K562 (cell line): Measurements from ENCODE around the gene PSRC1. TPM values are rescaled to one million over a fixed set of nuclear protein-coding genes. Genes with fewer than 3 reads are reported as not detected.

Experiments
- ATAC-seq: fragments of 200-7000 bp; cut with Tn5 transposase; 3 replicates; pipeline ENCODE4 v1.9.1; 2020; ENCODE audit warnings: moderate library complexity
- BruUV-seq: library from RNA; stranded (reverse); fragments of 400-500 nt; replicated peaks from 2 replicates; lab custom pipeline; 2021; lab: Mats Ljungman, UMichigan
- CTCF ChIA-PET: fragments of 300-600 bp; formaldehyde crosslinking; extraction: SDS; loops from one replicate; lab custom pipeline; 2021; ENCODE audit warnings: low intra/inter-chr PET ratio; lab: Yijun Ruan, JAX
- POLR2A ChIA-PET: fragments of 300-600, 350-650 bp; sonication (Branson Sonifier 250); formaldehyde crosslinking; extraction: SDS; loops from one replicate; lab custom pipeline; 2021; ENCODE audit warnings: antibody characterized with exemption, inconsistent platforms; lab: Yijun Ruan, JAX
- DNase-seq, 4 experiments: peaks; one replicate each; pipeline versions ENCODE4 v3.0.0 to v3.0.0-alpha.2; 2011 to 2018; ENCODE audit warnings: low spot score in 3 of 4, mixed read lengths in 3 of 4; ENCODE audit errors: extremely low read depth in 1 of 4
- FAIRE-seq: peaks from 2 replicates; lab custom pipeline; 2011; peaks lifted over from hg19 to GRCh38; lab: Jason Lieb, UNC
- H2AFZ ChIP-seq: 2 replicates; pipeline ENCODE4 v1.6.0; 2011; ENCODE audit warnings: low read depth, low read length, control low read depth, inconsistent platforms
- H3K27ac ChIP-seq: fragments of 200-600 bp; 3 replicates; pipeline ENCODE4 v1.8.0; 2011; ENCODE audit warnings: low read depth, mild to moderate bottlenecking, control low read depth, inconsistent platforms, low read length, moderate library complexity, mixed read lengths; ENCODE audit errors: extremely low read depth
- H3K27me3 ChIP-seq, 2 experiments: fragments of 300-600 bp in 1 of 2; 2 replicates in 1 of 2; 3 replicates in 1 of 2; pipeline versions ENCODE4 v1.6.0 to v1.8.0; 2011; ENCODE audit warnings: inconsistent platforms in 2 of 2, low read length in 2 of 2, mild to moderate bottlenecking in 1 of 2, mixed read lengths in 1 of 2, moderate library complexity in 1 of 2; ENCODE audit not compliant: control insufficient read depth in 2 of 2, insufficient read depth in 2 of 2
- H3K36me3 ChIP-seq: fragments of 300-600 bp; 3 replicates; pipeline ENCODE4 v1.8.0; 2011; ENCODE audit warnings: mild to moderate bottlenecking, low read length, inconsistent platforms; ENCODE audit not compliant: control insufficient read depth, insufficient read depth
- H3K4me1 ChIP-seq, 2 experiments: fragments of 200-600 bp in 1 of 2; replicated peaks in 1 of 2; 2 replicates in 1 of 2; 3 replicates in 1 of 2; pipeline versions ENCODE4 v1.5.1 to v1.8.0; 2011; ENCODE audit warnings: inconsistent platforms in 2 of 2, low read length in 2 of 2, mild to moderate bottlenecking in 1 of 2, mixed read lengths in 1 of 2, moderate library complexity in 1 of 2; ENCODE audit not compliant: control insufficient read depth in 2 of 2, insufficient read depth in 2 of 2
- H3K4me2 ChIP-seq: 2 replicates; pipeline ENCODE4 v1.6.1; 2011; ENCODE audit warnings: low read length, control low read depth, inconsistent platforms, mixed read lengths; ENCODE audit not compliant: insufficient read depth
- H3K4me3 ChIP-seq: fragments of 200-600 bp; sonication (generic), shearing (Covaris generic); 2 replicates; pipeline ENCODE4 v1.5.1; 2016; ENCODE audit warnings: control low read depth, inconsistent platforms
- H3K79me2 ChIP-seq: fragments of 200-600 bp; 3 replicates; pipeline ENCODE4 v1.8.0; 2011; ENCODE audit warnings: low read length, inconsistent platforms; ENCODE audit not compliant: control insufficient read depth, insufficient read depth
- H3K9ac ChIP-seq, 2 experiments: 2 replicates each; pipeline versions ENCODE4 v1.6.0 to v1.6.1; 2011; ENCODE audit warnings: low read depth in 2 of 2, low read length in 2 of 2, control low read depth in 1 of 2, inconsistent platforms in 1 of 2, mild to moderate bottlenecking in 1 of 2, mixed read lengths in 1 of 2; ENCODE audit not compliant: insufficient read depth in 1 of 2
- H3K9me1 ChIP-seq: one replicate; pipeline ENCODE4 v1.6.0; 2011; ENCODE audit warnings: inconsistent platforms, mild to moderate bottlenecking, low read length, moderate library complexity; ENCODE audit not compliant: control insufficient read depth, insufficient read depth
- H3K9me3 ChIP-seq: replicated peaks from 2 replicates; pipeline ENCODE4 v1.5.1; 2011; ENCODE audit warnings: low read depth, low read length, inconsistent platforms; ENCODE audit not compliant: control insufficient read depth, insufficient read depth
- H4K20me1 ChIP-seq: replicated peaks from 2 replicates; pipeline ENCODE4 v1.6.1; 2011; ENCODE audit warnings: low read length, inconsistent platforms, mixed read lengths; ENCODE audit not compliant: control insufficient read depth, insufficient read depth
- CAMTA2 ChIP-seq: fragments of 250-450 bp; sonication (Bioruptor Pico); conservative IDR thresholded peaks from 2 replicates; pipeline ENCODE4 v1.5.1; 2022
- CREB1 ChIP-seq, 2 experiments: sonication (generic) in 1 of 2; formaldehyde crosslinking in 1 of 2; IDR thresholded peaks; 2 replicates each; pipeline versions ENCODE4 v1.6.1 to v1.8.0; 2012 to 2022; ENCODE audit warnings: inconsistent platforms in 1 of 2, mild to moderate bottlenecking in 1 of 2, missing genetic modification reagents in 1 of 2, moderate library complexity in 1 of 2
- CREB5 ChIP-seq: fragments of 250-450 bp; sonication (Bioruptor Pico); IDR thresholded peaks from 2 replicates; pipeline ENCODE4 v1.5.0; 2020; ENCODE audit warnings: mild to moderate bottlenecking
- FOS ChIP-seq: IDR thresholded peaks from 3 replicates; pipeline ENCODE4 v1.6.1; 2011; ENCODE audit not compliant: insufficient read length; ENCODE audit errors: extremely low read depth
- FOXK2 ChIP-seq, 2 experiments: fragments of 450-650 bp; IDR thresholded peaks in 1 of 2; conservative IDR thresholded peaks in 1 of 2; 2 replicates each; pipeline ENCODE4 v1.6.1; 2016; ENCODE audit warnings: low read depth in 2 of 2, mild to moderate bottlenecking in 1 of 2
- GATAD2A ChIP-seq: fragments of 450-650 bp; IDR thresholded peaks from 2 replicates; pipeline ENCODE4 v1.6.1; 2017
- ID3 ChIP-seq, 2 experiments: fragments of 250-450 bp in 1 of 2; fragments of 450-650 bp in 1 of 2; sonication (Bioruptor Pico) in 1 of 2; IDR thresholded peaks; 2 replicates each; pipeline versions ENCODE4 v1.6.1 to v1.8.0; 2016 to 2021; ENCODE audit warnings: mild to moderate bottlenecking in 2 of 2, moderate library complexity in 2 of 2, missing compliant biosample characterization in 1 of 2, missing genetic modification characterization in 1 of 2
- JUNB ChIP-seq: fragments of 450-650 bp; formaldehyde crosslinking; conservative IDR thresholded peaks from 2 replicates; pipeline ENCODE4 v1.4.0; 2020; ENCODE audit warnings: mild to moderate bottlenecking
- KAT8 ChIP-seq: fragments of 450-650 bp; IDR thresholded peaks from 2 replicates; pipeline ENCODE4 v1.6.1; 2016; ENCODE audit warnings: low read depth, mild to moderate bottlenecking
- PCBP1 ChIP-seq: fragments of 200-400 bp; formaldehyde crosslinking; IDR thresholded peaks from 2 replicates; pipeline ENCODE4 v1.6.1; 2018; ENCODE audit warnings: mild to moderate bottlenecking, low read depth, low read length; ENCODE audit not compliant: poor library complexity, severe bottlenecking
- PPARD ChIP-seq: fragments of 250-450 bp; sonication (Bioruptor Pico); IDR thresholded peaks from 2 replicates; pipeline ENCODE4 v1.8.0; 2022; ENCODE audit warnings: inconsistent platforms, mild to moderate bottlenecking, moderate library complexity
- SRSF3 ChIP-seq: fragments of 200-400 bp; formaldehyde crosslinking; IDR thresholded peaks from 2 replicates; pipeline ENCODE4 v1.6.1; 2016; ENCODE audit warnings: mild to moderate bottlenecking, low read length, moderate library complexity; ENCODE audit not compliant: insufficient read depth
- TAF15 ChIP-seq: fragments of 200-400 bp; formaldehyde crosslinking; IDR thresholded peaks from 2 replicates; pipeline ENCODE4 v1.6.1; 2017; ENCODE audit warnings: mild to moderate bottlenecking, low read depth, low read length, moderate library complexity
- TARDBP ChIP-seq: fragments of 450-650 bp; IDR thresholded peaks from 2 replicates; pipeline ENCODE4 v1.6.1; 2016
- TFAP4 ChIP-seq: sonication (generic); formaldehyde crosslinking; IDR thresholded peaks from 2 replicates; pipeline ENCODE4 v1.8.0; 2022; ENCODE audit warnings: missing genetic modification reagents, mild to moderate bottlenecking, moderate library complexity, borderline replicate concordance
- ZBTB7A ChIP-seq: IDR thresholded peaks from 2 replicates; pipeline ENCODE4 v1.6.1; 2011; ENCODE audit warnings: low read depth, mild to moderate bottlenecking, low read length, moderate library complexity, borderline replicate concordance; ENCODE audit not compliant: control insufficient read depth
- ZC3H4 ChIP-seq: sonication (generic); formaldehyde crosslinking; IDR thresholded peaks from 2 replicates; pipeline ENCODE4 v1.9.0; 2021; ENCODE audit warnings: missing genetic modification reagents, borderline replicate concordance
- ZNF174 ChIP-seq: fragments of 250-450 bp; sonication (Bioruptor Pico); IDR thresholded peaks from 2 replicates; pipeline ENCODE4 v1.4.0; 2020; ENCODE audit warnings: mild to moderate bottlenecking
- WGBS: fragments of 100-300 bp; shearing (Covaris generic); methylation state at CpG from one replicate; pipeline ENCODE4 v1.1.6; 2016; ENCODE audit warnings: low coverage, mixed read lengths; ENCODE audit not compliant: insufficient coverage; ENCODE audit errors: missing lambda C conversion rate; 5-methylcytosine and 5-hydroxymethylcytosine counted together
- in situ Hi-C: fragments of 300-500 bp; cut with MboI; formaldehyde crosslinking; loops from 4 replicates; pipeline ENCODE4 v1.15.0; 2018; ENCODE audit warnings: inconsistent platforms, mixed read lengths
- intact Hi-C: fragments of 100-400 bp; cut with micrococcal nuclease; formaldehyde crosslinking; loops from 2 replicates; pipeline ENCODE4 v1.14.2; 2022
- polyA plus RNA-seq, 8 experiments: library from polyadenylated mRNA; depleted of rRNA in 4 of 8; stranded (reverse) in 5 of 8; unstranded in 3 of 8; fragments of >200 nt; fragmentation: Nextera tagmentation in 2 of 8; fragmentation: Illumina TruSeq in 1 of 8; extraction: Ambion mirVana in 2 of 8; extraction: Trizol in 1 of 8; gene quantifications; 2 replicates each; pipeline versions ENCODE4 v1.2.1 to v1.2.3, GENCODE V29; 2011 to 2014; ENCODE audit warnings: inconsistent platforms in 1 of 8, missing spikeins in 1 of 8
- total RNA-seq, 7 experiments: library from RNA; depleted of rRNA in 6 of 7; stranded (reverse); fragments of >200 nt in 6 of 7; fragmentation: Illumina TruSeq in 2 of 7; extraction: Trizol in 2 of 7; gene quantifications; 2 replicates each; pipeline versions ENCODE4 v1.2.1 to v1.2.3, GENCODE V29; 2011 to 2021; ENCODE audit warnings: low replicate concordance in 1 of 7

PSRC1 gene
- total and polyA plus RNA-seq, 9 of the 15 experiments (the other 6 are each of a cell fraction or from before 2014, with no cell fraction given) = 6.5 to 65.2 (median 39.3) TPM

- no peaks in the 10 kb centered on the region for H3K9me3 ChIP-seq
- BruUV-seq = no TSS peak
- DNase-seq (peak; percentile 91 to 96 (median 93)), ATAC-seq (peak; percentile 99), FAIRE-seq (peak; percentile 98)
- H3K9me1 ChIP-seq = no peaks in the 10 kb centered on the region
- intact Hi-C loops (loop anchor here (1.0 to 10.0 kb wide), 4 partner anchors 62 to 269 kb away; partner anchors contain the start of gene ELAPOR1), in situ Hi-C loops (loop anchor here (5.0 kb wide), 2 partner anchors 139 to 269 kb away; no protein-coding TSS in a partner anchor)
- H3K79me2 ChIP-seq = no peaks in the 10 kb centered on the region
- WGBS = 34% methylated on average over 21 of the region's 29 CpGs
- CTCF ChIA-PET = interaction anchor here (0.6 to 5.5 kb wide), 7 partner anchors 10 to 269 kb away, joined by 3 to 91 read pairs (median 5); partner anchors contain the start of gene SORT1
- POLR2A ChIA-PET = interaction anchor here (0.6 to 1.6 kb wide), 5 partner anchors 19 to 440 kb away, joined by 3 to 7 read pairs (median 3); partner anchors contain the start of gene PSRC1
- no peak overlapping the region for H3K4me2 ChIP-seq
- H3K4me1 ChIP-seq = peaks cover 0 to 31% of the 10 kb centered on the region in 2 experiments; a peak in 2 of 5 replicates
- H4K20me1 ChIP-seq = no peaks in the 10 kb centered on the region
- no peak overlapping the region for H3K27ac ChIP-seq
- no peaks in the 10 kb centered on the region for H3K27me3 ChIP-seq
- H2AFZ ChIP-seq = no peak overlapping the region
- peaks cover 49% of the 10 kb centered on the region; the same call in 2 of the 3 replicates for H3K36me3 ChIP-seq
- no peak overlapping the region for H3K4me3 ChIP-seq
- H3K9ac ChIP-seq = no peak overlapping the region
- TF ChIP-seq GATAD2A (peak; percentile 91), CREB5 (no peak), TAF15 (no peak), KAT8 (no peak), PCBP1 (peak; percentile 11), SRSF3 (no peak), TFAP4 (peak; percentile 97), PPARD (CRISPR knock-in tag) (no peak), TARDBP (peak; percentile 86), ZC3H4 (no peak), JUNB (CRISPR knock-in tag) (no peak), CREB1 (IDR thresholded peaks at IDR 0.05) (peak; percentile 50; the same call in 1 of the 2 replicates), CREB1 (CRISPR knock-in tag; IDR thresholded peaks at IDR 0.05) (peak; percentile 85), CAMTA2 (CRISPR knock-in tag) (no peak), ID3 (CRISPR knock-in tag; IDR thresholded peaks at IDR 0.05) (no peak), ID3 (tag; IDR thresholded peaks at IDR 0.05) (peak; percentile 49; the same call in 1 of the 2 replicates), ZBTB7A (no peak; the same call in 1 of the 2 replicates), FOS (no peak), ZNF174 (CRISPR knock-in tag) (no peak), FOXK2 (conservative IDR thresholded peaks at IDR 0.05 in 1 of 2, IDR thresholded peaks at IDR 0.05 in 1 of 2; ENCODE audit: low read depth in 2 of 2) (no peak; a peak in 1 of 4 replicates)
Measured at GRCh38 chr1:109263597-109264378, 19.2 kb downstream of the PSRC1 start.
